ENCODE measurements around the gene TUBGCP5. TPM values are rescaled to one million over a fixed set of nuclear protein-coding genes. Genes with fewer than 3 reads are reported as not detected.

The TUBGCP5 gene
- total RNA-seq, 3 donors from 2014 or later (not counting 1 experiment from before 2014, with no cell fraction given), result 14.7 to 20.4 (median 17.5) TPM

DNA sequence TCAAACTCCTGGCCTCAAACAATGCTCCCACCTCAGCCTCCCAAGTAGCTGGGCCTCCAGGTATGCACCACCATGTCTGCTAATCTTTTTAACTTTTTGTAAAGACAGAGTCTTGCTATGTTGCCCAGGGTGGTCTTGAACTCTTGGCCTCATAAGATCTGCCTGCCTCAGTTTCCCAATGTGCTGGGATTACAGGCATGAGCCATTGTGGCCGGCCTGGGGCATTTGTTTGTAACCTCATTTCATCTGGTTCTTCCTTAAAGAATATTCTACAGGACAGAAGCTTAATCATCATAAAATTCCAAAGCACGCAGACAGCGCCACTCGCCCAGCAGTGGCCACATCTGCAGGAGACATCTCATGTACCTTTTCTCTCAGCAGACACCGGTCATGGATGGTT, 35.6 kb downstream of the TUBGCP5 start:
- H3K4me3 ChIP-seq (ENCODE audit: low read length), result no peak overlapping the region
- TF ChIP-seq CTCF (IDR thresholded peaks at IDR 0.05), result no peak
- no peak overlapping the region for H3K27ac ChIP-seq (ENCODE audit: low read length)
- Mint-ChIP-seq H3K9me3 (no peaks in the 10 kb centered on the region), H3K27me3 (ENCODE audit: low read depth in 2 of 2) (no peaks in the 10 kb centered on the region), H3K27ac (no peak overlapping the region), H3K4me3 (no peak overlapping the region), H3K36me3 (peaks cover 23% of the 10 kb centered on the region), H3K4me1 (no peaks in the 10 kb centered on the region)
- ATAC-seq, result no peak
- H3K4me1 ChIP-seq (ENCODE audit: control insufficient read depth, insufficient read depth, low read length), result no peaks in the 10 kb centered on the region
- no peaks in the 10 kb centered on the region for H3K9me3 ChIP-seq (ENCODE audit: control insufficient read depth, insufficient read depth, low read length)
- no peaks in the 10 kb centered on the region for H3K27me3 ChIP-seq (ENCODE audit: control insufficient read depth, insufficient read depth, low read length)
- DNase-seq, result no peak
- peaks cover 53% of the 10 kb centered on the region for H3K36me3 ChIP-seq (ENCODE audit: control insufficient read depth, insufficient read depth, low read length)
- intact Hi-C loops (cut with micrococcal nuclease), result no loop called here
- WGBS (ENCODE audit: insufficient coverage), result 98% methylated on average over 5 of the region's 5 CpGs

DNA sequence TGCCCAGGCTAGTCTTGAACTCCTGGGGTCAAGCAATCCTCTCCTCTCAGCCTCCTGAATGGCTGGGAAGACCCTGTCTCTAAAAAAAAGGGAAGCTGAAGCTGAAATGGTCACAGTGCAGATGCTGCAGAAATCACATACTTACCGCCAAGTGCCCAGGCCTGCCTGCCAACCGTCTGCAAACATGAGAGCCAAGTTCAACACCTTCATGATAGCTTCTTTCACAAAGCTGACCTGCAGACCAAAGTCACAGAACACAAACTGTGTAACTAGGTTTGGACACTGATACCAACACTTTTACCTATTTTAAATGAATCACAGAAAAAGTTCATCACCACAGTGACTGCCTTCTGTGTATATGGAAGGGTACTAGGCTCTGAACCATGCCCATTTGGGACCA, 36.4 kb downstream of the TUBGCP5 start:
- no peak for DNase-seq
- no peak overlapping the region for H3K4me3 ChIP-seq (ENCODE audit: low read length)
- H3K9me3 Mint-ChIP-seq, result no peaks in the 10 kb centered on the region
- H3K27me3 ChIP-seq (ENCODE audit: control insufficient read depth, insufficient read depth, low read length), result no peaks in the 10 kb centered on the region
- no peaks in the 10 kb centered on the region for H3K4me1 Mint-ChIP-seq
- 98% methylated on average over 2 of the region's 2 CpGs for WGBS (ENCODE audit: insufficient coverage)
- no peaks in the 10 kb centered on the region for H3K27me3 Mint-ChIP-seq (ENCODE audit: low read depth in 2 of 2)
- H3K36me3 Mint-ChIP-seq, result peaks cover 23% of the 10 kb centered on the region
- peaks cover 50% of the 10 kb centered on the region for H3K36me3 ChIP-seq (ENCODE audit: control insufficient read depth, insufficient read depth, low read length)
- no peak overlapping the region for H3K27ac ChIP-seq (ENCODE audit: low read length)
- H3K4me1 ChIP-seq (ENCODE audit: control insufficient read depth, insufficient read depth, low read length), result no peaks in the 10 kb centered on the region
- ATAC-seq, result no peak
- intact Hi-C loops (cut with micrococcal nuclease), result no loop called here
- H3K4me3 Mint-ChIP-seq, result no peak overlapping the region
- no peak overlapping the region for H3K27ac Mint-ChIP-seq
- no peak for TF ChIP-seq CTCF (IDR thresholded peaks at IDR 0.05)
- H3K9me3 ChIP-seq (ENCODE audit: control insufficient read depth, insufficient read depth, low read length), result no peaks in the 10 kb centered on the region

DNA sequence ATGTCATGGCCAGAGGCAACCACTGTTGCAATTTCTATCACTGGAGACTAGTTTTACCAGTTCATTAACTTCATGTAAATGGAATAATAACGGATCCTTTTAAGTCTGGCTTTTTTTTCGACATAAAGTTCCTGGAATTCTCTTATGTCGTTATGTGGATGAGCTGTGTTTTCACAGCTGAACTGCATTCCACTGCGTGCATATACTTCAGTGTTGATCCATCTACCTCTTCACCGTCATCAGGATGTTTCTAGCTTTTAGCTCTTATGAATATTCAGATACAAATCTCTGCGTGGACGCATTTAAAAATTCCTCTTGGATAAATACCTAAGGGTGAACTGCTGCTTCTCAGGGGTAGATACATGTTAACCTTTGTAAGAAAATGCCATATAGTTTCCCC, 43.6 kb downstream of the TUBGCP5 start:
- intact Hi-C loops (cut with micrococcal nuclease), result no loop called here
- 100% methylated on average over 7 of the region's 7 CpGs for WGBS (ENCODE audit: insufficient coverage)
- no peaks in the 10 kb centered on the region for H3K4me1 ChIP-seq (ENCODE audit: control insufficient read depth, insufficient read depth, low read length)
- Mint-ChIP-seq H3K36me3 (no peaks in the 10 kb centered on the region), H3K27me3 (ENCODE audit: low read depth in 2 of 2) (no peaks in the 10 kb centered on the region), H3K27ac (no peak overlapping the region), H3K4me1 (no peaks in the 10 kb centered on the region), H3K9me3 (no peaks in the 10 kb centered on the region), H3K4me3 (no peak overlapping the region)
- no peaks in the 10 kb centered on the region for H3K9me3 ChIP-seq (ENCODE audit: control insufficient read depth, insufficient read depth, low read length)
- ATAC-seq, result no peak
- TF ChIP-seq CTCF (IDR thresholded peaks at IDR 0.05), result no peak
- DNase-seq, result no peak
- no peak overlapping the region for H3K4me3 ChIP-seq (ENCODE audit: low read length)
- peaks cover 8% of the 10 kb centered on the region for H3K36me3 ChIP-seq (ENCODE audit: control insufficient read depth, insufficient read depth, low read length)
- no peak overlapping the region for H3K27ac ChIP-seq (ENCODE audit: low read length)
- H3K27me3 ChIP-seq (ENCODE audit: control insufficient read depth, insufficient read depth, low read length), result no peaks in the 10 kb centered on the region

- H3K36me3 Mint-ChIP-seq, result no peaks in the 10 kb centered on the region
- Histone ChIP-seq H3K4me3 (ENCODE audit: low read length) (no peak overlapping the region), H3K27ac (ENCODE audit: low read length) (no peak overlapping the region), H3K9me3 (ENCODE audit: control insufficient read depth, insufficient read depth, low read length) (no peaks in the 10 kb centered on the region), H3K27me3 (ENCODE audit: control insufficient read depth, insufficient read depth, low read length) (no peaks in the 10 kb centered on the region), H3K4me1 (ENCODE audit: control insufficient read depth, insufficient read depth, low read length) (no peaks in the 10 kb centered on the region), H3K36me3 (ENCODE audit: control insufficient read depth, insufficient read depth, low read length) (peaks cover 2% of the 10 kb centered on the region)
- no peak overlapping the region for H3K4me3 Mint-ChIP-seq
- no peak for DNase-seq
- no peaks in the 10 kb centered on the region for H3K9me3 Mint-ChIP-seq
- intact Hi-C loops (cut with micrococcal nuclease), result no loop called here
- no peak for ATAC-seq
- no peak for TF ChIP-seq CTCF (IDR thresholded peaks at IDR 0.05)
- H3K4me1 Mint-ChIP-seq, result no peaks in the 10 kb centered on the region
- WGBS (ENCODE audit: insufficient coverage), result 82% methylated on average over 5 of the region's 5 CpGs
- H3K27ac Mint-ChIP-seq, result no peak overlapping the region
- no peaks in the 10 kb centered on the region for H3K27me3 Mint-ChIP-seq (ENCODE audit: low read depth in 2 of 2)
Observed at GRCh38 chr15:22992024-22992326, 47.4 kb downstream of the TUBGCP5 start.

All from natural killer cell (primary cell).